WTC11 (cell line): ENCODE data around the gene KIF26A. TPM values are rescaled to one million over a fixed set of nuclear protein-coding genes. Genes with fewer than 3 reads are reported as not detected.

ENCODE experiments used
- ATAC-seq: fragments of 200-7000 bp; cut with Tn5 transposase; 2 replicates; pipeline ENCODE4 v1.10.0; 2021; ENCODE audit warnings: mild to moderate bottlenecking, moderate library complexity
- CTCF ChIA-PET: fragments of 300-600 bp; sonication (Branson Sonifier 250); formaldehyde crosslinking; loops from one replicate; lab custom pipeline; 2021; ENCODE audit warnings: antibody characterized with exemption; lab: Charles Lee
- POLR2A ChIA-PET: fragments of 350-600 bp; sonication (Branson Sonifier 250); formaldehyde crosslinking; loops from one replicate; lab custom pipeline; 2021; ENCODE audit warnings: antibody characterized with exemption; lab: Charles Lee
- DNase-seq: peaks from one replicate; pipeline ENCODE4 v3.0.0; 2021; ENCODE audit warnings: low spot score
- H3K27ac Mint-ChIP-seq: 2 replicates; pipeline ENCODE4 v1.8.0; 2021; ENCODE audit warnings: mixed read lengths
- H3K27me3 Mint-ChIP-seq: 2 replicates; pipeline ENCODE4 v1.8.0; 2021; ENCODE audit warnings: low read depth, mild to moderate bottlenecking, moderate library complexity, mixed read lengths
- H3K36me3 Mint-ChIP-seq: 2 replicates; pipeline ENCODE4 v1.8.0; 2021; ENCODE audit warnings: mixed read lengths
- H3K4me1 Mint-ChIP-seq: 2 replicates; pipeline ENCODE4 v1.8.0; 2022; ENCODE audit warnings: mixed read lengths
- H3K4me3 Mint-ChIP-seq: 2 replicates; pipeline ENCODE4 v1.8.0; 2021; ENCODE audit warnings: mild to moderate bottlenecking, moderate library complexity, mixed read lengths
- H3K9me3 Mint-ChIP-seq: 2 replicates; pipeline ENCODE4 v1.8.0; 2021; ENCODE audit warnings: mixed read lengths
- ATF1 ChIP-seq: sonication (generic); formaldehyde crosslinking; IDR thresholded peaks from 2 replicates; pipeline ENCODE4 v1.8.1; 2023; ENCODE audit warnings: mild to moderate bottlenecking, moderate library complexity, missing genetic modification reagents
- CBFB ChIP-seq: sonication (generic); formaldehyde crosslinking; IDR thresholded peaks from 2 replicates; pipeline ENCODE4 v1.8.1; 2022; ENCODE audit warnings: mild to moderate bottlenecking, low read depth, missing genetic modification reagents
- EMX1 ChIP-seq: fragments of 250-450 bp; sonication (Bioruptor Pico); IDR thresholded peaks from 2 replicates; pipeline ENCODE4 v1.8.0; 2021; ENCODE audit warnings: mild to moderate bottlenecking
- ETV6 ChIP-seq: sonication (generic); formaldehyde crosslinking; IDR thresholded peaks from 2 replicates; pipeline ENCODE4 v1.8.1; 2022; ENCODE audit warnings: mild to moderate bottlenecking, missing genetic modification reagents
- HMGA2 ChIP-seq: fragments of 250-450 bp; sonication (Bioruptor Pico); IDR thresholded peaks from 2 replicates; pipeline ENCODE4 v1.4.0; 2021; ENCODE audit warnings: mild to moderate bottlenecking, moderate library complexity
- MYBL2 ChIP-seq: sonication (generic); formaldehyde crosslinking; IDR thresholded peaks from 2 replicates; pipeline ENCODE4 v1.8.1; 2023; ENCODE audit warnings: mild to moderate bottlenecking, moderate library complexity, missing genetic modification reagents
- TEAD1 ChIP-seq: sonication (generic); formaldehyde crosslinking; IDR thresholded peaks from 2 replicates; pipeline ENCODE4 v1.8.0; 2022; ENCODE audit warnings: mild to moderate bottlenecking, missing genetic modification reagents
- TEAD4 ChIP-seq: sonication (generic); formaldehyde crosslinking; IDR thresholded peaks from 2 replicates; pipeline ENCODE4 v1.8.0; 2022; ENCODE audit warnings: mild to moderate bottlenecking, missing genetic modification reagents
- ZNF416 ChIP-seq: fragments of 250-450 bp; sonication (Bioruptor Pico); IDR thresholded peaks from 2 replicates; pipeline ENCODE4 v1.9.0; 2021; ENCODE audit warnings: mild to moderate bottlenecking, inconsistent platforms
- total RNA-seq: library from RNA; stranded (reverse); gene quantifications from 3 replicates; pipeline ENCODE4 v1.2.3, GENCODE V29; 2021
- TF ChIP-seq, protein P1 (sequence below): fragments of 250-450 bp; sonication (Bioruptor Pico); IDR thresholded peaks from 2 replicates; pipeline ENCODE4 v1.9.0; 2021; ENCODE audit warnings: moderate library complexity, mild to moderate bottlenecking, inconsistent platforms, borderline replicate concordance
- TF ChIP-seq, protein P2 (sequence below): sonication (generic); formaldehyde crosslinking; IDR thresholded peaks from 2 replicates; pipeline ENCODE4 v1.8.1; 2023; ENCODE audit warnings: mild to moderate bottlenecking, missing genetic modification reagents
- TF ChIP-seq, protein P3 (sequence below): sonication (generic); formaldehyde crosslinking; IDR thresholded peaks from 2 replicates; pipeline ENCODE4 v1.8.0; 2023; ENCODE audit warnings: mild to moderate bottlenecking, missing genetic modification reagents
- TF ChIP-seq, protein P4 (sequence below): fragments of 250-450 bp; sonication (Bioruptor Pico); IDR thresholded peaks from 2 replicates; pipeline ENCODE4 v1.9.0; 2021; ENCODE audit warnings: mild to moderate bottlenecking, borderline replicate concordance
- TF ChIP-seq, protein P5 (sequence below): sonication (generic); formaldehyde crosslinking; IDR thresholded peaks from 2 replicates; pipeline ENCODE4 v1.8.0; 2022; ENCODE audit warnings: missing genetic modification reagents
- TF ChIP-seq, protein P6 (sequence below): sonication (generic); formaldehyde crosslinking; IDR thresholded peaks from 2 replicates; pipeline ENCODE4 v1.8.1; 2023; ENCODE audit warnings: mild to moderate bottlenecking, missing genetic modification reagents, moderate library complexity
- TF ChIP-seq, protein P7 (sequence below): sonication (generic); formaldehyde crosslinking; IDR thresholded peaks from 2 replicates; pipeline ENCODE4 v1.8.1; 2023; ENCODE audit warnings: mild to moderate bottlenecking, missing genetic modification reagents, moderate library complexity

KIF26A gene
- total RNA-seq, 1 experiment from 2014 or later: 53.4 TPM

DNA sequence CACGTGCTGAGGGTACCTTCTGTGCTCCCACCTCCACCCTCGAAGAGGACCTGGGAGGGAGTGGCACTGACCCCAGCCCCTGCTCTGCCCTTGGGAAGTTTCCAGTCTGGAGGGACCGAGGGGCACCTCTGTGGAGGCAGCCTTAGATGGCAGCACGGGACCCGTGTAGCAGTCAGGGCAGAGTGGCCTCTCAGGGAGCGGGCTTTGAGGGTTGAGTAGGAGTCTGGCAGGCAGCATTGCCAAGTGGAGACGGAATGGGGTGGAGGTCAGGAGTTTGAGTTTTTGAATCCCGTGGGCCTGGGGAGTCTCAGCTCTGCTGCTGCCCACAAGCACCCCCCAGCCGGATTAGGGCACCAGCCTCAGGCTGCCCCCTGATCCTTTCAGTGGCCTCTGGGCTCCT, 21.6 kb downstream of the KIF26A start:
- Mint-ChIP-seq H3K27ac (no peak overlapping the region), H3K36me3 (no peaks in the 10 kb centered on the region), H3K4me3 (no peak overlapping the region), H3K27me3 (no peaks in the 10 kb centered on the region), H3K9me3 (no peaks in the 10 kb centered on the region), H3K4me1 (no peaks in the 10 kb centered on the region)
- DNase-seq (no peak), ATAC-seq (no peak)
- TF ChIP-seq TEAD4 (CRISPR knock-in tag) (no peak), CBFB (CRISPR knock-in tag) (no peak), HMGA2 (no peak), ZNF416 (CRISPR knock-in tag) (no peak)
- POLR2A ChIA-PET: no interaction called here
- CTCF ChIA-PET: interaction anchor here (1.3 kb wide), 1 partner anchor 10 kb away, joined by 3 read pairs; no protein-coding TSS in a partner anchor

DNA sequence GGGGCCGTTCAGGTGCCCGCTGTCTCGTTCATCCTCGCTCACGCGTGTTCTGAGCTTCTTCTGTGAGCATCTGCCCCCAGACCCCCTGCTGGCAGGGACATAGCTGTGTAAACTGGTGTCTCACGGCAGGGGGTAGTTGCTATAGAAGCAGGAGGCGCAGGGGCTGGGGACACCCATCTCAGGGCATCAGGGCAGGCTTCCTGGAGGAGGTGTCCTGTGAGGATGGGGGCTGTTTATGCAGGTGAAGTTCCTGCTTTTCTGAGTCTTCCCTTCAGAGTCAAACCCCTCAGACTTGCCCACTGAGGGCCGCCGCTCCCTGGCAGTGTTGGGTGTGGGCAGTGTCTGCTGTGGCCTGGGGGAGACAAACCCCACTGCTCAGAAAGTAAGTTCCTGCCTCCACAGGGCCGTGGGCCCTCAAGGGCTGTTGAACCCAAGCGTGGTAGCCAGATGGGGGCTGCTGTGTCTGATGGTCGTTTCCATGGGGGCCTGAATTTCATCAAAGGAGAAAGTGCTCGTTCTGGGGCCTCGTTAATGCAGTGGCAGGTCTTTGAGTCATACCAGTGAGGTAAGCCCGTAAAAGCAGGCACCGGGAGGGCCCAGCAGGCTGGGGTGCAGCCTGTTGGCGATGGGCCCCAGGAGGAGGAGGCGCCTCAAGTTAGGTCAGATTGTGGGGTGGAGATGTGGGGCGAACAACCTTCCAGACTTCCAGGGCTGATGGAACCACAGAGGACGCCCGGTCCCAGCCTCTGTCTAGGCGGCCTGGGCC, 23.4 kb downstream of the KIF26A start:
- TF ChIP-seq, protein P1, sequence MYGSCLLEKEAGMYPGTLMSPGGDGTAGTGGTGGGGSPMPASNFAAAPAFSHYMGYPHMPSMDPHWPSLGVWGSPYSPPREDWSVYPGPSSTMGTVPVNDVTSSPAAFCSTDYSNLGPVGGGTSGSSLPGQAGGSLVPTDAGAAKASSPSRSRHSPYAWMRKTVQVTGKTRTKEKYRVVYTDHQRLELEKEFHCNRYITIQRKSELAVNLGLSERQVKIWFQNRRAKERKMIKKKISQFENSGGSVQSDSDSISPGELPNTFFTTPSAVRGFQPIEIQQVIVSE: no peak
- TF ChIP-seq, protein P2, sequence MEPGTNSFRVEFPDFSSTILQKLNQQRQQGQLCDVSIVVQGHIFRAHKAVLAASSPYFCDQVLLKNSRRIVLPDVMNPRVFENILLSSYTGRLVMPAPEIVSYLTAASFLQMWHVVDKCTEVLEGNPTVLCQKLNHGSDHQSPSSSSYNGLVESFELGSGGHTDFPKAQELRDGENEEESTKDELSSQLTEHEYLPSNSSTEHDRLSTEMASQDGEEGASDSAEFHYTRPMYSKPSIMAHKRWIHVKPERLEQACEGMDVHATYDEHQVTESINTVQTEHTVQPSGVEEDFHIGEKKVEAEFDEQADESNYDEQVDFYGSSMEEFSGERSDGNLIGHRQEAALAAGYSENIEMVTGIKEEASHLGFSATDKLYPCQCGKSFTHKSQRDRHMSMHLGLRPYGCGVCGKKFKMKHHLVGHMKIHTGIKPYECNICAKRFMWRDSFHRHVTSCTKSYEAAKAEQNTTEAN (CRISPR knock-in tag): no peak
- TF ChIP-seq ATF1: no peak
- TF ChIP-seq, protein P3, sequence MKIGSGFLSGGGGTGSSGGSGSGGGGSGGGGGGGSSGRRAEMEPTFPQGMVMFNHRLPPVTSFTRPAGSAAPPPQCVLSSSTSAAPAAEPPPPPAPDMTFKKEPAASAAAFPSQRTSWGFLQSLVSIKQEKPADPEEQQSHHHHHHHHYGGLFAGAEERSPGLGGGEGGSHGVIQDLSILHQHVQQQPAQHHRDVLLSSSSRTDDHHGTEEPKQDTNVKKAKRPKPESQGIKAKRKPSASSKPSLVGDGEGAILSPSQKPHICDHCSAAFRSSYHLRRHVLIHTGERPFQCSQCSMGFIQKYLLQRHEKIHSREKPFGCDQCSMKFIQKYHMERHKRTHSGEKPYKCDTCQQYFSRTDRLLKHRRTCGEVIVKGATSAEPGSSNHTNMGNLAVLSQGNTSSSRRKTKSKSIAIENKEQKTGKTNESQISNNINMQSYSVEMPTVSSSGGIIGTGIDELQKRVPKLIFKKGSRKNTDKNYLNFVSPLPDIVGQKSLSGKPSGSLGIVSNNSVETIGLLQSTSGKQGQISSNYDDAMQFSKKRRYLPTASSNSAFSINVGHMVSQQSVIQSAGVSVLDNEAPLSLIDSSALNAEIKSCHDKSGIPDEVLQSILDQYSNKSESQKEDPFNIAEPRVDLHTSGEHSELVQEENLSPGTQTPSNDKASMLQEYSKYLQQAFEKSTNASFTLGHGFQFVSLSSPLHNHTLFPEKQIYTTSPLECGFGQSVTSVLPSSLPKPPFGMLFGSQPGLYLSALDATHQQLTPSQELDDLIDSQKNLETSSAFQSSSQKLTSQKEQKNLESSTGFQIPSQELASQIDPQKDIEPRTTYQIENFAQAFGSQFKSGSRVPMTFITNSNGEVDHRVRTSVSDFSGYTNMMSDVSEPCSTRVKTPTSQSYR (CRISPR knock-in tag): no peak
- TF ChIP-seq, protein P4, sequence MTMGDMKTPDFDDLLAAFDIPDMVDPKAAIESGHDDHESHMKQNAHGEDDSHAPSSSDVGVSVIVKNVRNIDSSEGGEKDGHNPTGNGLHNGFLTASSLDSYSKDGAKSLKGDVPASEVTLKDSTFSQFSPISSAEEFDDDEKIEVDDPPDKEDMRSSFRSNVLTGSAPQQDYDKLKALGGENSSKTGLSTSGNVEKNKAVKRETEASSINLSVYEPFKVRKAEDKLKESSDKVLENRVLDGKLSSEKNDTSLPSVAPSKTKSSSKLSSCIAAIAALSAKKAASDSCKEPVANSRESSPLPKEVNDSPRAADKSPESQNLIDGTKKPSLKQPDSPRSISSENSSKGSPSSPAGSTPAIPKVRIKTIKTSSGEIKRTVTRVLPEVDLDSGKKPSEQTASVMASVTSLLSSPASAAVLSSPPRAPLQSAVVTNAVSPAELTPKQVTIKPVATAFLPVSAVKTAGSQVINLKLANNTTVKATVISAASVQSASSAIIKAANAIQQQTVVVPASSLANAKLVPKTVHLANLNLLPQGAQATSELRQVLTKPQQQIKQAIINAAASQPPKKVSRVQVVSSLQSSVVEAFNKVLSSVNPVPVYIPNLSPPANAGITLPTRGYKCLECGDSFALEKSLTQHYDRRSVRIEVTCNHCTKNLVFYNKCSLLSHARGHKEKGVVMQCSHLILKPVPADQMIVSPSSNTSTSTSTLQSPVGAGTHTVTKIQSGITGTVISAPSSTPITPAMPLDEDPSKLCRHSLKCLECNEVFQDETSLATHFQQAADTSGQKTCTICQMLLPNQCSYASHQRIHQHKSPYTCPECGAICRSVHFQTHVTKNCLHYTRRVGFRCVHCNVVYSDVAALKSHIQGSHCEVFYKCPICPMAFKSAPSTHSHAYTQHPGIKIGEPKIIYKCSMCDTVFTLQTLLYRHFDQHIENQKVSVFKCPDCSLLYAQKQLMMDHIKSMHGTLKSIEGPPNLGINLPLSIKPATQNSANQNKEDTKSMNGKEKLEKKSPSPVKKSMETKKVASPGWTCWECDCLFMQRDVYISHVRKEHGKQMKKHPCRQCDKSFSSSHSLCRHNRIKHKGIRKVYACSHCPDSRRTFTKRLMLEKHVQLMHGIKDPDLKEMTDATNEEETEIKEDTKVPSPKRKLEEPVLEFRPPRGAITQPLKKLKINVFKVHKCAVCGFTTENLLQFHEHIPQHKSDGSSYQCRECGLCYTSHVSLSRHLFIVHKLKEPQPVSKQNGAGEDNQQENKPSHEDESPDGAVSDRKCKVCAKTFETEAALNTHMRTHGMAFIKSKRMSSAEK (CRISPR knock-in tag): no peak
- TF ChIP-seq MYBL2 (CRISPR knock-in tag): no peak
- TF ChIP-seq HMGA2: no peak
- no peak for TF ChIP-seq TEAD1 (CRISPR knock-in tag)
- no peak for TF ChIP-seq EMX1 (CRISPR knock-in tag)
- TF ChIP-seq, protein P5, sequence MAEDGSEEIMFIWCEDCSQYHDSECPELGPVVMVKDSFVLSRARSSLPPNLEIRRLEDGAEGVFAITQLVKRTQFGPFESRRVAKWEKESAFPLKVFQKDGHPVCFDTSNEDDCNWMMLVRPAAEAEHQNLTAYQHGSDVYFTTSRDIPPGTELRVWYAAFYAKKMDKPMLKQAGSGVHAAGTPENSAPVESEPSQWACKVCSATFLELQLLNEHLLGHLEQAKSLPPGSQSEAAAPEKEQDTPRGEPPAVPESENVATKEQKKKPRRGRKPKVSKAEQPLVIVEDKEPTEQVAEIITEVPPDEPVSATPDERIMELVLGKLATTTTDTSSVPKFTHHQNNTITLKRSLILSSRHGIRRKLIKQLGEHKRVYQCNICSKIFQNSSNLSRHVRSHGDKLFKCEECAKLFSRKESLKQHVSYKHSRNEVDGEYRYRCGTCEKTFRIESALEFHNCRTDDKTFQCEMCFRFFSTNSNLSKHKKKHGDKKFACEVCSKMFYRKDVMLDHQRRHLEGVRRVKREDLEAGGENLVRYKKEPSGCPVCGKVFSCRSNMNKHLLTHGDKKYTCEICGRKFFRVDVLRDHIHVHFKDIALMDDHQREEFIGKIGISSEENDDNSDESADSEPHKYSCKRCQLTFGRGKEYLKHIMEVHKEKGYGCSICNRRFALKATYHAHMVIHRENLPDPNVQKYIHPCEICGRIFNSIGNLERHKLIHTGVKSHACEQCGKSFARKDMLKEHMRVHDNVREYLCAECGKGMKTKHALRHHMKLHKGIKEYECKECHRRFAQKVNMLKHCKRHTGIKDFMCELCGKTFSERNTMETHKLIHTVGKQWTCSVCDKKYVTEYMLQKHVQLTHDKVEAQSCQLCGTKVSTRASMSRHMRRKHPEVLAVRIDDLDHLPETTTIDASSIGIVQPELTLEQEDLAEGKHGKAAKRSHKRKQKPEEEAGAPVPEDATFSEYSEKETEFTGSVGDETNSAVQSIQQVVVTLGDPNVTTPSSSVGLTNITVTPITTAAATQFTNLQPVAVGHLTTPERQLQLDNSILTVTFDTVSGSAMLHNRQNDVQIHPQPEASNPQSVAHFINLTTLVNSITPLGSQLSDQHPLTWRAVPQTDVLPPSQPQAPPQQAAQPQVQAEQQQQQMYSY: no peak
- TF ChIP-seq ETV6 (CRISPR knock-in tag): no peak
- TF ChIP-seq, protein P6, sequence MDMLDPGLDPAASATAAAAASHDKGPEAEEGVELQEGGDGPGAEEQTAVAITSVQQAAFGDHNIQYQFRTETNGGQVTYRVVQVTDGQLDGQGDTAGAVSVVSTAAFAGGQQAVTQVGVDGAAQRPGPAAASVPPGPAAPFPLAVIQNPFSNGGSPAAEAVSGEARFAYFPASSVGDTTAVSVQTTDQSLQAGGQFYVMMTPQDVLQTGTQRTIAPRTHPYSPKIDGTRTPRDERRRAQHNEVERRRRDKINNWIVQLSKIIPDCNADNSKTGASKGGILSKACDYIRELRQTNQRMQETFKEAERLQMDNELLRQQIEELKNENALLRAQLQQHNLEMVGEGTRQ (CRISPR knock-in tag): no peak
- TF ChIP-seq, protein P7, sequence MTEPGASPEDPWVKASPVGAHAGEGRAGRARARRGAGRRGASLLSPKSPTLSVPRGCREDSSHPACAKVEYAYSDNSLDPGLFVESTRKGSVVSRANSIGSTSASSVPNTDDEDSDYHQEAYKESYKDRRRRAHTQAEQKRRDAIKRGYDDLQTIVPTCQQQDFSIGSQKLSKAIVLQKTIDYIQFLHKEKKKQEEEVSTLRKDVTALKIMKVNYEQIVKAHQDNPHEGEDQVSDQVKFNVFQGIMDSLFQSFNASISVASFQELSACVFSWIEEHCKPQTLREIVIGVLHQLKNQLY (CRISPR knock-in tag): no peak
- Mint-ChIP-seq H3K36me3 (no peaks in the 10 kb centered on the region), H3K9me3 (no peaks in the 10 kb centered on the region), H3K27me3 (no peaks in the 10 kb centered on the region), H3K4me1 (no peaks in the 10 kb centered on the region), H3K4me3 (no peak overlapping the region), H3K27ac (no peak overlapping the region)
- DNase-seq (no peak), ATAC-seq (no peak)
- ChIA-PET CTCF (interaction anchor here (1.3 kb wide), 1 partner anchor 24 kb away, joined by 3 read pairs; no protein-coding TSS in a partner anchor), POLR2A (no interaction called here)
